MCF 10A (cell line): ENCODE measurements around the gene CD99. TPM values are rescaled to one million over a fixed set of nuclear protein-coding genes. Genes with fewer than 3 reads are reported as not detected.
"Not testable (repeated sequence)": the region's sequence is repeated elsewhere in the genome, so short reads cannot be mapped to it uniquely, and the experiment has no call there.

Source experiments
- BruUV-seq: library from RNA; stranded (reverse); fragments of 400-500 nt; replicated peaks from 2 replicates; lab custom pipeline; 2021; lab: Mats Ljungman, UMichigan
- CTCF ChIA-PET: fragments of 300-600 bp; sonication (Branson Sonifier 250); formaldehyde crosslinking; extraction: SDS; loops from one replicate; lab custom pipeline; 2021; ENCODE audit warnings: antibody characterized with exemption, inconsistent platforms; lab: Yijun Ruan, JAX
- POLR2A ChIA-PET: fragments of 300-600, 350-650 bp; sonication (Branson Sonifier 250); formaldehyde crosslinking; extraction: SDS; loops from one replicate; lab custom pipeline; 2020; ENCODE audit warnings: antibody characterized with exemption, inconsistent platforms; lab: Yijun Ruan, JAX
- DNase-seq: peaks from one replicate; pipeline ENCODE4 v3.0.0-alpha.2; 2018; ENCODE audit not compliant: unreplicated experiment
- H3K27ac Mint-ChIP-seq: one replicate; pipeline ENCODE4 v1.8.0; 2022; ENCODE audit warnings: mild to moderate bottlenecking, low read depth, mixed read lengths; ENCODE audit not compliant: unreplicated experiment
- H3K27me3 Mint-ChIP-seq: one replicate; pipeline ENCODE4 v1.8.0; 2022; ENCODE audit warnings: mixed read lengths; ENCODE audit not compliant: insufficient read depth, unreplicated experiment
- H3K36me3 Mint-ChIP-seq: one replicate; pipeline ENCODE4 v1.8.0; 2022; ENCODE audit warnings: mild to moderate bottlenecking, moderate library complexity, mixed read lengths; ENCODE audit not compliant: insufficient read depth, unreplicated experiment
- H3K4me1 Mint-ChIP-seq: one replicate; pipeline ENCODE4 v1.8.0; 2022; ENCODE audit warnings: mixed read lengths; ENCODE audit not compliant: insufficient read depth, unreplicated experiment
- H3K4me3 Mint-ChIP-seq: one replicate; pipeline ENCODE4 v1.8.0; 2022; ENCODE audit warnings: mild to moderate bottlenecking, moderate library complexity, mixed read lengths; ENCODE audit not compliant: unreplicated experiment
- H3K9me3 Mint-ChIP-seq: one replicate; pipeline ENCODE4 v1.8.0; 2022; ENCODE audit warnings: mixed read lengths; ENCODE audit not compliant: unreplicated experiment
- CTCF ChIP-seq: fragments of 200-600 bp; IDR thresholded peaks from one replicate; pipeline ENCODE4 v1.8.0; 2022; ENCODE audit warnings: antibody characterized with exemption, mild to moderate bottlenecking; ENCODE audit not compliant: unreplicated experiment
- intact Hi-C: fragments of 100-400 bp; cut with micrococcal nuclease; formaldehyde crosslinking; loops from 2 replicates; pipeline ENCODE4 v1.14.1; 2022
- total RNA-seq: library from RNA; stranded (reverse); gene quantifications from 2 replicates; pipeline ENCODE4 v1.2.3, GENCODE V29; 2022

CD99 gene
- total RNA-seq, 1 experiment from 2014 or later = 176 TPM

GRCh38 chrX:2723286-2723879 is 32.3 kb downstream of the CD99 start:
- Mint-ChIP-seq H3K27ac (no peak overlapping the region), H3K27me3 (no peaks in the 10 kb centered on the region), H3K36me3 (peaks cover 86% of the 10 kb centered on the region), H3K9me3 (no peaks in the 10 kb centered on the region), H3K4me1 (no peaks in the 10 kb centered on the region), H3K4me3 (no peak overlapping the region)
- BruUV-seq = no TSS peak
- no peak for DNase-seq
- intact Hi-C loops = no loop called here
- CTCF ChIA-PET = no interaction called here
- TF ChIP-seq CTCF = no peak
- POLR2A ChIA-PET = no interaction called here

- DNase-seq, intact Hi-C loops, BruUV-seq, CTCF ChIA-PET, H3K27ac Mint-ChIP-seq, H3K27me3 Mint-ChIP-seq, POLR2A ChIA-PET, H3K9me3 Mint-ChIP-seq, H3K4me1 Mint-ChIP-seq, H3K4me3 Mint-ChIP-seq: not testable (repeated sequence)
- H3K36me3 Mint-ChIP-seq = peaks cover 83% of the 10 kb centered on the region
These were observed 36.2 kb downstream of the CD99 start for GRCh38 chrX:2727264-2727663.

- peak overlapping the region; percentile 43 for H3K27ac Mint-ChIP-seq
These were observed 41.0 kb downstream of the CD99 start for GRCh38 chrX:2732076-2732475.

GRCh38 chrX:2732649-2733048 is 41.6 kb downstream of the CD99 start:
- intact Hi-C loops = no loop called here
- no peak overlapping the region for H3K4me3 Mint-ChIP-seq
- DNase-seq = no peak
- ChIA-PET CTCF (no interaction called here), POLR2A (no interaction called here)
- H3K27me3 Mint-ChIP-seq = no peaks in the 10 kb centered on the region
- H3K4me1 Mint-ChIP-seq = no peaks in the 10 kb centered on the region
- TF ChIP-seq CTCF = no peak
- H3K9me3 Mint-ChIP-seq = no peaks in the 10 kb centered on the region
- H3K36me3 Mint-ChIP-seq = peaks cover 76% of the 10 kb centered on the region
- peak overlapping the region; percentile 43 for H3K27ac Mint-ChIP-seq
- BruUV-seq = no TSS peak

More at GRCh38 chrX:2732076-2732475, 41.0 kb downstream of the CD99 start:
- Mint-ChIP-seq H3K4me1 (no peaks in the 10 kb centered on the region), H3K9me3 (no peaks in the 10 kb centered on the region), H3K4me3 (no peak overlapping the region), H3K36me3 (peaks cover 82% of the 10 kb centered on the region), H3K27me3 (no peaks in the 10 kb centered on the region)
- ChIA-PET POLR2A (no interaction called here), CTCF (no interaction called here)
- no peak for TF ChIP-seq CTCF
- no peak for DNase-seq
- BruUV-seq = no TSS peak
- intact Hi-C loops = no loop called here
